ENCODE data around the gene CAPN5. TPM values are rescaled to one million over a fixed set of nuclear protein-coding genes. Genes with fewer than 3 reads are reported as not detected.

Gene CAPN5
- total and polyA plus RNA-seq, 2 experiments from 2014 or later = 25.2 to 28.8 TPM

GRCh38 chr11:77127920-77128691, 61.3 kb downstream of the CAPN5 start, which contains the start of gene MYO7A:
Gene MYO7A, plus strand, starts transcription at chr11:77128246. Its CDS starts 2,389 bp downstream, at chr11:77130635.
- DNase-seq (ENCODE audit: low spot score) = peak; percentile 94
- 12% methylated on average over 18 of the region's 20 CpGs for WGBS (ENCODE audit: low lambda C conversion rate, missing lambda C conversion rate)
- peak within 1 kb of the TSS; percentile 50 for H3K4me3 ChIP-seq
- H3K4me2 ChIP-seq = peak within 1 kb of the TSS; percentile 91
- H3K9me2 ChIP-seq (replicated peaks; ENCODE audit: insufficient read depth) = no peaks in the 10 kb centered on the region
- no peaks in the 10 kb centered on the region for H4K20me1 ChIP-seq (ENCODE audit: insufficient read depth, poor library complexity, severe bottlenecking)
- H3K79me2 ChIP-seq = no peaks in the 10 kb centered on the region
- no peaks in the 10 kb centered on the region for H3K27me3 ChIP-seq
- peaks cover 13% of the 10 kb centered on the region for H3K4me1 ChIP-seq (ENCODE audit: insufficient read depth)
- H3K36me3 ChIP-seq (replicated peaks; ENCODE audit: insufficient read depth, low read depth) = no peaks in the 10 kb centered on the region
- peak within 1 kb of the TSS; percentile 73 for H3K27ac ChIP-seq
- H3K9me3 ChIP-seq (ENCODE audit: low read depth) = no peaks in the 10 kb centered on the region
- TF ChIP-seq EZH2phosphoT487 (IDR thresholded peaks at IDR 0.05; ENCODE audit: low read depth, severe bottlenecking, unreplicated experiment) = no peak
- H2AFZ ChIP-seq = peak within 1 kb of the TSS; percentile 86

DNA sequence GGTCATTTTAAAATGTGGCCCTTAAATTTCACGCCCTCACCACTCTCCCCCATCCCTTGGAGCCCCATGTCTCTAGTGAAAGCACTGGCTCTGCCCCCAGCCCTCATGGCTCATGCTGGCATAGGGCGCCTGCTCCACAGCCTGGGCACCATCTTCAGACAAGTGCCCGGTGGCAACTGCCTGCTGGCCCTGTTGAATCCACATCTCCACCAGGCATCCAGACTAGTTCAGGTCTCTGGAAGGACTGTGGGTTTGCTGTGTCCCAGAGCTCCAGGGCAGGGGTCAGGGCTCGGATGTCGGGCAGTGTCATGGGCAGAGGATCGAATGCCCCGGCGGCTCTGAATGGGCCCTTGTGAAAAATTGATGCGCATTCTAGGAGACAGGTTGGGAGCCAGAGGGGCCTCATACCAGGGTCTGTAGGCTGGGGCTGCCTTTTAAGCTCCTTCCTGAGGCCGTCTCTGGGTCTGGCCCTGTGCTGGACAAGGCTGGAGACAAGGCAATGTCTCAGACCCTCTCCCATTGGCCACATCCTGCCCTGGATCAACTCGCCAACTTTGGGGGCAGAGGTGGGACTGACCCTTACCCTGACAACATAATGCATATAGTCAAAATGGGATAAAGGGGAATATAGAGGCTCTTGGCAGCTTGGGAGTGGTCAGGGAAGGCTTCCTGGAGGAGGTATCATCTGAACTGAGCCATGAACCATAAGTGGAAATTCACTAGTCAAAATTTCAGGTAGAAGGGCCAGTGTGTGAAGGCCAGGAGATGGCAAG, 62.5 kb downstream of the CAPN5 start:
- Histone ChIP-seq H3K4me3 (no peak overlapping the region), H3K79me2 (no peaks in the 10 kb centered on the region), H3K4me2 (peak overlapping the region; percentile 91), H4K20me1 (ENCODE audit: insufficient read depth, poor library complexity, severe bottlenecking) (no peaks in the 10 kb centered on the region), H3K4me1 (ENCODE audit: insufficient read depth) (peaks cover 13% of the 10 kb centered on the region), H3K9me3 (ENCODE audit: low read depth) (no peaks in the 10 kb centered on the region), H3K27ac (no peak overlapping the region), H3K9me2 (replicated peaks; ENCODE audit: insufficient read depth) (no peaks in the 10 kb centered on the region), H3K27me3 (no peaks in the 10 kb centered on the region), H2AFZ (no peak overlapping the region), H3K36me3 (replicated peaks; ENCODE audit: insufficient read depth, low read depth) (no peaks in the 10 kb centered on the region)
- no peak for DNase-seq (ENCODE audit: low spot score)
- WGBS (ENCODE audit: low lambda C conversion rate, missing lambda C conversion rate) = 98% methylated on average over 11 of the region's 11 CpGs
- no peak for TF ChIP-seq EZH2 (IDR thresholded peaks at IDR 0.05; ENCODE audit: borderline replicate concordance)
- TF ChIP-seq CTCF (IDR thresholded peaks at IDR 0.05; ENCODE audit: poor library complexity) = no peak
- no peak for TF ChIP-seq EZH2phosphoT487 (IDR thresholded peaks at IDR 0.05; ENCODE audit: low read depth, severe bottlenecking, unreplicated experiment)

GRCh38 chr11:77129842-77130756, 63.3 kb downstream of the CAPN5 start:
- Histone ChIP-seq H3K27me3 (no peaks in the 10 kb centered on the region), H3K27ac (no peak overlapping the region), H3K4me2 (no peak overlapping the region), H4K20me1 (ENCODE audit: insufficient read depth, poor library complexity, severe bottlenecking) (no peaks in the 10 kb centered on the region), H2AFZ (no peak overlapping the region), H3K4me3 (no peak overlapping the region), H3K9me2 (replicated peaks; ENCODE audit: insufficient read depth) (no peaks in the 10 kb centered on the region), H3K9me3 (ENCODE audit: low read depth) (no peaks in the 10 kb centered on the region), H3K79me2 (no peaks in the 10 kb centered on the region), H3K36me3 (replicated peaks; ENCODE audit: insufficient read depth, low read depth) (no peaks in the 10 kb centered on the region), H3K4me1 (ENCODE audit: insufficient read depth) (peaks cover 13% of the 10 kb centered on the region)
- TF ChIP-seq EZH2 (IDR thresholded peaks at IDR 0.05; ENCODE audit: borderline replicate concordance) (no peak), EZH2phosphoT487 (IDR thresholded peaks at IDR 0.05; ENCODE audit: low read depth, severe bottlenecking, unreplicated experiment) (no peak), CTCF (IDR thresholded peaks at IDR 0.05; ENCODE audit: poor library complexity) (no peak)
- 94% methylated on average over 11 of the region's 11 CpGs for WGBS (ENCODE audit: low lambda C conversion rate, missing lambda C conversion rate)
- no peak for DNase-seq (ENCODE audit: low spot score)
